Activated naive CD4-positive, alpha-beta T cell treated with anti-CD3 and anti-CD28 coated beads for 36 hours (primary cell): ENCODE results near the gene ZGLP1. TPM values are rescaled to one million over a fixed set of nuclear protein-coding genes. Genes with fewer than 3 reads are reported as not detected.

Source experiments
- CTCF ChIA-PET: fragments of 350-600 bp; sonication (Branson Sonifier 250); formaldehyde crosslinking; loops from one replicate; lab custom pipeline; 2021; ENCODE audit warnings: antibody characterized with exemption; lab: Charles Lee
- DNase-seq: peaks from one replicate; pipeline ENCODE4 v3.0.0-alpha.2; 2020
- H3K27ac Mint-ChIP-seq: one replicate; pipeline ENCODE4 v1.8.0; 2021; ENCODE audit warnings: mild to moderate bottlenecking, mixed read lengths
- H3K27me3 Mint-ChIP-seq: one replicate; pipeline ENCODE4 v1.8.0; 2021; ENCODE audit warnings: low read depth, mixed read lengths
- H3K36me3 Mint-ChIP-seq: one replicate; pipeline ENCODE4 v1.8.0; 2021; ENCODE audit warnings: low read depth, mixed read lengths
- H3K4me1 Mint-ChIP-seq: one replicate; pipeline ENCODE4 v1.8.0; 2021; ENCODE audit warnings: low read depth, mixed read lengths
- H3K4me3 Mint-ChIP-seq: one replicate; pipeline ENCODE4 v1.8.0; 2021; ENCODE audit warnings: mild to moderate bottlenecking, moderate library complexity, mixed read lengths
- H3K9me3 Mint-ChIP-seq: one replicate; pipeline ENCODE4 v1.8.0; 2021; ENCODE audit warnings: mixed read lengths
- intact Hi-C: fragments of 100-400 bp; cut with micrococcal nuclease; formaldehyde crosslinking; loops from one replicate; pipeline ENCODE4 v1.15.1; 2023
- total RNA-seq, 2 experiments: library from RNA; stranded (reverse); gene quantifications; one replicate each; pipeline ENCODE4 v1.2.3, GENCODE V29; 2021

ZGLP1 gene
- total RNA-seq, 2 experiments from 2014 or later = 0.86 to 1.1 TPM

DNA sequence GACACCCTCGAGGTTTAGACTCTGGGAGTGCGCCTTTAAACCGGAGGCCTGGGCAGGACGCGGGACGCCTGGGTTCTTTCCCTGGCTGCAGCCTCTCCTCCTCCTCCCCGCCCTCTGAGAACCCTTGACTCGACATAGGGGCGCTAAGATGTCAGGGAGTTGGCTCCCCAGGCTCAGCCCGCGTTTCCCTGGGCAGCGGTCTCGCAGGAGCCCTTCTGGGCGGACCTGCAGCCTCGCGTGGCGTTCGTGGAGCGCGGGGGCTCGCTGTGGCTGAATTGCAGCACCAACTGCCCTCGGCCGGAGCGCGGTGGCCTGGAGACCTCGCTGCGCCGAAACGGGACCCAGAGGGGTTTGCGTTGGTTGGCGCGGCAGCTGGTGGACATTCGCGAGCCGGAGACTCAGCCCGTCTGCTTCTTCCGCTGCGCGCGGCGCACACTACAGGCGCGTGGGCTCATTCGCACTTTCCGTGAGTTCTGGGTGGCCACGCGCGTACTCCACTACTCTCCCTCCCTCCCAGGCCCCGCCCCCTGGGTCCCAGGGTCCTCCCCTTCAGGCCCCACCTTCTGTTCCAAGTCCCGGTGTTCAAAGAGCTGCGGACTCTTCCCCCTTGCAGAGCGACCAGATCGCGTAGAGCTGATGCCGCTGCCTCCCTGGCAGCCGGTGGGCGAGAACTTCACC, 18.6 kb downstream of the ZGLP1 start:
- intact Hi-C loops = no loop called here
- H3K36me3 Mint-ChIP-seq = peaks cover 5% of the 10 kb centered on the region
- peak overlapping the region; percentile 71 for H3K4me3 Mint-ChIP-seq
- peaks cover 78% of the 10 kb centered on the region for H3K4me1 Mint-ChIP-seq
- no peaks in the 10 kb centered on the region for H3K9me3 Mint-ChIP-seq
- H3K27me3 Mint-ChIP-seq = peaks cover 77% of the 10 kb centered on the region
- no peak overlapping the region for H3K27ac Mint-ChIP-seq
- peak; percentile 48 for DNase-seq
- CTCF ChIA-PET = interaction anchor here (0.6 to 3.6 kb wide), 6 partner anchors 20 to 101 kb away, joined by 3 to 13 read pairs (median 7); partner anchors contain the start of genes ICAM1 and RAVER1

DNA sequence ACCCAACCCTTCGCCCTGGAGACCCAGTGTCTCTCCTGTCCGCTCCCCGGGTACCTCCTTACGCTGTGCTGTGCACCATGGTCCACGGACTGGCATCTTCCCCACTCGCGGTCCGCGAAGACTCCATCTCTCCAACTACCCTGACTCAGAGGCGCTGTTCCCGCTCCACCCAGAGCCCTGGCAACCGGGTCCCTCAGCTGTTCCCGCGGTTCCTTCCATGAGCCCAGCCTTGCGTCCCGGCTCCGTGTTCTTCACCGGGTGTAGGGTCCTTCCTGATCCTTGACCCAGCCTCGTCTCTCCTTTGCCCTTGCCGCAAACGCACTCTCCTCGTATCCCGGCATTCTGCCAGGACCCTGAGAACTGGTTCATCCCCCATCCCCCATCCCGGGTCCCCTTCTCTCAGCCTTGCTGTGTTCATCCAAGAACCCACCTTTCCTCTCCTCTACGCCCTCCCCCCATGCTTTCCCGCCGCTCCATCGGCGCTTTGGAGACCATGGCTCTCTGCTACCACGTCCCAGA, 19.2 kb downstream of the ZGLP1 start:
- Mint-ChIP-seq H3K27ac (no peak overlapping the region), H3K9me3 (no peaks in the 10 kb centered on the region), H3K4me3 (peak overlapping the region; percentile 71), H3K27me3 (peaks cover 71% of the 10 kb centered on the region), H3K36me3 (peaks cover 7% of the 10 kb centered on the region), H3K4me1 (peaks cover 72% of the 10 kb centered on the region)
- DNase-seq = no peak
- intact Hi-C loops = no loop called here
- CTCF ChIA-PET = interaction anchor here (1.5 to 3.6 kb wide), 5 partner anchors 20 to 100 kb away, joined by 7 to 13 read pairs (median 9); partner anchors contain the start of gene ICAM1

DNA sequence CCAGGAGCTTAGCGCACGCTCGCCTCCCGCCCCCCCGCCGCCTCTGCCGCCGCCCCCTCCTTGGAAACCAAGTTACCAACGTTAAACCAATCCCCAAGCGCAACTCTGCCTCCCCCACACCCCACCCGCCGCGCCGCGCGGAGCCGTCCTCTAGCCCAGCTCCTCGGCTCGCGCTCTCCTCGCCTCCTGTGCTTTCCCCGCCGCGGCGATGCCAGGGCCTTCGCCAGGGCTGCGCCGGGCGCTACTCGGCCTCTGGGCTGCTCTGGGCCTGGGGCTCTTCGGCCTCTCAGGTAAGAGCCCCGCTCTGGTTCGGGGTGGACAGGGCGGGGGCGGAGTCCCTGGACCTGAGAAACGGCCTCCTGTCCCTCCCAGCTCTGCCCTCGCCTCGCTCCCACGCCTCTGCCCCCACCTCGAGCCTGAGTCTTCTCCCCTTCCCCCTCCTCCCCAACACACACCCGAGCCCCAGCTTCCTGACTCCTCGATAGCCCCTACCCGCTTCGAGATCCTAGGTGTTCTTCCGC, 19.7 kb downstream of the ZGLP1 start, which contains the start of gene ICAM5:
Gene ICAM5, plus strand, starts transcription at position 117 of the 521 bp plus-strand sequence. Its CDS starts 92 bp downstream, at position 209.
- Mint-ChIP-seq H3K27ac (no peak within 1 kb of the TSS), H3K4me1 (peaks cover 69% of the 10 kb centered on the region), H3K27me3 (peaks cover 69% of the 10 kb centered on the region), H3K9me3 (no peaks in the 10 kb centered on the region), H3K36me3 (peaks cover 13% of the 10 kb centered on the region), H3K4me3 (peak within 1 kb of the TSS; percentile 71)
- intact Hi-C loops = loop anchor here (1.0 to 5.0 kb wide), 2 partner anchors 19 to 42 kb away; partner anchors contain the start of genes ICAM1 and RAVER1
- CTCF ChIA-PET = interaction anchor here (0.5 to 3.6 kb wide), 8 partner anchors 10 to 600 kb away, joined by 4 to 13 read pairs (median 6); partner anchors contain the start of gene ICAM1
- DNase-seq = no peak

DNA sequence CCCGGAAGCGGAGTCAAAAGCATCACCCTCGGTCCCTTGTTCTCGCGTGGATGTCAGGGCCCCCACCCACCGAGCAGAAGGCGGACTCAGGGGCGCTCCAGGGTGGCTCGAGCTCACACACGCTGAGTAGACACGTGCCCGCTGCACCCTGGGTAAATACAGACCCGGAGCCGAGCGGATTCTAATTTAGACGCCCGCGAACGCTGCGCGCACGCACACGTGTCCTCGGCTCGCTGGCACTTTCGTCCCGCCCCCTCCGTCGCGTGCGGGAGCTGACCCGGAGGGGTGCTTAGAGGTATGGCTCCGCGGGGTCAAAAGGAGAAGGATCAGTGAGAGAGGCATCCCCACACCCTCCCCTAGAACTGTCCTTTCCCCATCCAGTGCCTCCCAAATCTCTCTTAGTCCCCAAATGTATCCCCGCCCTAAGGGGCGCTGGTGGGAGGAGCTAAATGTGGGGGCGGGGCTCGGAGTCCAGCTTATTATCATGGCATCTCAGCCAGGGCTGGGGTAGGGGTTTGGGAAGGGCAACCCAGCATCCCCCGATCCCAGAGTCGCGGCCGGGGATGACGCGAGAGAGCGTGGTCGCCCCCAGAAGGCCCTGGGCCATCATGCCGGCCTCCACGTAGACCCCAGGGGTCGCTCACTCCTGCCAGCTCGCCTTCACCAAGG, 20.3 kb downstream of the ZGLP1 start:
- H3K36me3 Mint-ChIP-seq = peaks cover 14% of the 10 kb centered on the region
- intact Hi-C loops = loop anchor here (1.0 to 5.0 kb wide), 2 partner anchors 18 to 43 kb away; partner anchors contain the start of genes ICAM1 and RAVER1
- peak overlapping the region; percentile 71 for H3K4me3 Mint-ChIP-seq
- H3K27ac Mint-ChIP-seq = no peak overlapping the region
- DNase-seq = peak; percentile 72
- H3K4me1 Mint-ChIP-seq = peaks cover 64% of the 10 kb centered on the region
- CTCF ChIA-PET = interaction anchor here (0.5 to 3.6 kb wide), 10 partner anchors 9 to 600 kb away, joined by 3 to 13 read pairs (median 4); partner anchors contain the start of gene ICAM1
- H3K9me3 Mint-ChIP-seq = no peaks in the 10 kb centered on the region
- peaks cover 63% of the 10 kb centered on the region for H3K27me3 Mint-ChIP-seq

DNA sequence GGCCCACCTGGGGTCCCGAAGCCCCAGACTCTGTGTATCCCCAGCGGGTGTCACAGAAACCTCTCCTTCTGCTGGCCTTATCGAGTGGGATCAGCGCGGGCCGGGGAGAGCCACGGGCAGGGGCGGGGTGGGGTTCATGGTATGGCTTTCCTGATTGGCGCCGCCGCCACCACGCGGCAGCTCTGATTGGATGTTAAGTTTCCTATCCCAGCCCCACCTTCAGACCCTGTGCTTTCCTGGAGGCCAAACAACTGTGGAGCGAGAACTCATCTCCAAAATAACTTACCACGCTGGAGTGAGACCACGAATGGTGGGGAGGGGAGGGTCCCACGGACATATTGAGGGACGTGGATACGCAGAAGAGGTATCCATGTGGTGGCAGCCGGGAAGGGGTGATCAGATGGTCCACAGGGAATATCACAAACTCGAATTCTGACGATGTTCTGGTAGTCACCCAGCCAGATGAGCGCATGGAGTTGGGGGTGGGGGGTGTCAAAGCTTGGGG, 20.9 kb downstream of the ZGLP1 start:
- CTCF ChIA-PET = interaction anchor here (0.6 to 3.6 kb wide), 9 partner anchors 9 to 129 kb away, joined by 3 to 13 read pairs (median 4); partner anchors contain the start of gene ICAM1
- Mint-ChIP-seq H3K9me3 (no peaks in the 10 kb centered on the region), H3K4me3 (peak overlapping the region; percentile 71), H3K36me3 (peaks cover 18% of the 10 kb centered on the region), H3K4me1 (peaks cover 61% of the 10 kb centered on the region), H3K27me3 (peaks cover 57% of the 10 kb centered on the region), H3K27ac (no peak overlapping the region)
- DNase-seq = peak; percentile 46
- intact Hi-C loops = loop anchor here (1.0 to 5.0 kb wide), 2 partner anchors 17 to 44 kb away; partner anchors contain the start of genes ICAM1 and RAVER1

DNA sequence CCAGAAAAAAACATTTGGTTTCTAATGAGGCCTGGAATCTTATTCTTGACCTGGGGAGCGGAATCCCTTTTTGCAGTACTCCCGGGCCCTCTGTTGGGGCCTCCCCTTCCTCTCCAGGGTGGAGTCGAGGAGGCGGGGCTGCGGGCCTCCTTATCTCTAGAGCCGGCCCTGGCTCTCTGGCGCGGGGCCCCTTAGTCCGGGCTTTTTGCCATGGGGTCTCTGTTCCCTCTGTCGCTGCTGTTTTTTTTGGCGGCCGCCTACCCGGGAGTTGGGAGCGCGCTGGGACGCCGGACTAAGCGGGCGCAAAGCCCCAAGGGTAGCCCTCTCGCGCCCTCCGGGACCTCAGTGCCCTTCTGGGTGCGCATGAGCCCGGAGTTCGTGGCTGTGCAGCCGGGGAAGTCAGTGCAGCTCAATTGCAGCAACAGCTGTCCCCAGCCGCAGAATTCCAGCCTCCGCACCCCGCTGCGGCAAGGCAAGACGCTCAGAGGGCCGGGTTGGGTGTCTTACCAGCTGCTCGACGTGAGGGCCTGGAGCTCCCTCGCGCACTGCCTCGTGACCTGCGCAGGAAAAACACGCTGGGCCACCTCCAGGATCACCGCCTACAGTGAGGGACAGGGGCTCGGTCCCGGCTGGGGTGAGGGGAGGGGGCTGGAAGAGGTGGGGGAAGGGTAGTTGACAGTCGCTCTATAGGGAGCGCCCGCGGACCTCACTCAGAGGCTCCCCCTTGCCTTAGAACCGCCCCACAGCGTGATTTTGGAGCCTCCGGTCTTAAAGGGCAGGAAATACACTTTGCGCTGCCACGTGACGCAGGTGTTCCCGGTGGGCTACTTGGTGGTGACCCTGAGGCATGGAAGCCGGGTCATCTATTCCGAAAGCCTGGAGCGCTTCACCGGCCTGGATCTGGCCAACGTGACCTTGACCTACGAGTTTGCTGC, 22.5 kb downstream of the ZGLP1 start, which contains the start of gene ICAM4:
Gene ICAM4, plus strand, starts transcription at position 153 of the 935 bp plus-strand sequence. Its CDS starts 58 bp downstream, at position 211.
- H3K27me3 Mint-ChIP-seq = peaks cover 41% of the 10 kb centered on the region
- DNase-seq = peak; percentile 51
- peaks cover 47% of the 10 kb centered on the region for H3K4me1 Mint-ChIP-seq
- H3K9me3 Mint-ChIP-seq = no peaks in the 10 kb centered on the region
- H3K4me3 Mint-ChIP-seq = no peak within 1 kb of the TSS
- intact Hi-C loops = loop anchor here (1.0 to 5.0 kb wide), 2 partner anchors 8 to 45 kb away; partner anchors contain the start of gene RAVER1
- peaks cover 21% of the 10 kb centered on the region for H3K36me3 Mint-ChIP-seq
- no peak within 1 kb of the TSS for H3K27ac Mint-ChIP-seq
- CTCF ChIA-PET = interaction anchor here (0.5 to 3.6 kb wide), 8 partner anchors 16 to 331 kb away, joined by 3 to 13 read pairs (median 4); partner anchors contain the start of gene ICAM1

DNA sequence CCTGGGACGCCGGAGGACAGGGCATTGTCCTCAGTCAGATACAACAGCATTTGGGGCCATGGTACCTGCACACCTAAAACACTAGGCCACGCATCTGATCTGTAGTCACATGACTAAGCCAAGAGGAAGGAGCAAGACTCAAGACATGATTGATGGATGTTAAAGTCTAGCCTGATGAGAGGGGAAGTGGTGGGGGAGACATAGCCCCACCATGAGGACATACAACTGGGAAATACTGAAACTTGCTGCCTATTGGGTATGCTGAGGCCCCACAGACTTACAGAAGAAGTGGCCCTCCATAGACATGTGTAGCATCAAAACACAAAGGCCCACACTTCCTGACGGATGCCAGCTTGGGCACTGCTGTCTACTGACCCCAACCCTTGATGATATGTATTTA, 24.2 kb downstream of the ZGLP1 start:
- Mint-ChIP-seq H3K36me3 (peaks cover 25% of the 10 kb centered on the region), H3K27ac (no peak overlapping the region), H3K4me1 (peaks cover 35% of the 10 kb centered on the region), H3K27me3 (peaks cover 24% of the 10 kb centered on the region), H3K4me3 (no peak overlapping the region), H3K9me3 (no peaks in the 10 kb centered on the region)
- DNase-seq = no peak
- intact Hi-C loops = loop anchor here (5.0 kb wide), 1 partner anchor 47 kb away; the partner anchor contains the start of gene RAVER1
- CTCF ChIA-PET = interaction anchor here (1.8 kb wide), 1 partner anchor 14 kb away, joined by 8 read pairs; the partner anchor contains the start of gene ICAM1

DNA sequence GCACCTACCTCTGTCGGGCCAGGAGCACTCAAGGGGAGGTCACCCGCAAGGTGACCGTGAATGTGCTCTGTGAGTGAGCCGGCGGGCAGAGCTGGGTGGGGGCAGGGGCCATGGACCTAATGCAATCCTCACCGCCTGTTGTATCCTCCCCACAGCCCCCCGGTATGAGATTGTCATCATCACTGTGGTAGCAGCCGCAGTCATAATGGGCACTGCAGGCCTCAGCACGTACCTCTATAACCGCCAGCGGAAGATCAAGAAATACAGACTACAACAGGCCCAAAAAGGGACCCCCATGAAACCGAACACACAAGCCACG, 24.7 kb downstream of the ZGLP1 start:
- peaks cover 27% of the 10 kb centered on the region for H3K36me3 Mint-ChIP-seq
- CTCF ChIA-PET = no interaction called here
- intact Hi-C loops = loop anchor here (5.0 kb wide), 1 partner anchor 47 kb away; the partner anchor contains the start of gene RAVER1
- H3K4me3 Mint-ChIP-seq = no peak overlapping the region
- peaks cover 33% of the 10 kb centered on the region for H3K4me1 Mint-ChIP-seq
- no peaks in the 10 kb centered on the region for H3K9me3 Mint-ChIP-seq
- H3K27me3 Mint-ChIP-seq = peaks cover 20% of the 10 kb centered on the region
- DNase-seq = no peak
- no peak overlapping the region for H3K27ac Mint-ChIP-seq

DNA sequence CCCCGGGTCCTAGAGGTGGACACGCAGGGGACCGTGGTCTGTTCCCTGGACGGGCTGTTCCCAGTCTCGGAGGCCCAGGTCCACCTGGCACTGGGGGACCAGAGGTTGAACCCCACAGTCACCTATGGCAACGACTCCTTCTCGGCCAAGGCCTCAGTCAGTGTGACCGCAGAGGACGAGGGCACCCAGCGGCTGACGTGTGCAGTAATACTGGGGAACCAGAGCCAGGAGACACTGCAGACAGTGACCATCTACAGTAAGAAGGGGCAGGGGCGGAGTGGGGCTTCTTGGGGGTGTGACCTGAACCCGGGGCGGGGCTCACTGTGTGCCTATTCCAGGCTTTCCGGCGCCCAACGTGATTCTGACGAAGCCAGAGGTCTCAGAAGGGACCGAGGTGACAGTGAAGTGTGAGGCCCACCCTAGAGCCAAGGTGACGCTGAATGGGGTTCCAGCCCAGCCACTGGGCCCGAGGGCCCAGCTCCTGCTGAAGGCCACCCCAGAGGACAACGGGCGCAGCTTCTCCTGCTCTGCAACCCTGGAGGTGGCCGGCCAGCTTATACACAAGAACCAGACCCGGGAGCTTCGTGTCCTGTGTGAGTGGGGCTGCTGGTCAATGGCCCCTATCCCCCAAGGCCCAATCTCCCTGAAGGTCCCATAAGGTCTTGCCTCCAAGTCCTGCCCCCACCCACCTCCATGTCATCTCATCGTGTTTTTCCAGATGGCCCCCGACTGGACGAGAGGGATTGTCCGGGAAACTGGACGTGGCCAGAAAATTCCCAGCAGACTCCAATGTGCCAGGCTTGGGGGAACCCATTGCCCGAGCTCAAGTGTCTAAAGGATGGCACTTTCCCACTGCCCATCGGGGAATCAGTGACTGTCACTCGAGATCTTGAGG, 25.3 kb downstream of the ZGLP1 start:
- no peak for DNase-seq
- Mint-ChIP-seq H3K4me1 (peaks cover 33% of the 10 kb centered on the region), H3K36me3 (peaks cover 30% of the 10 kb centered on the region), H3K4me3 (no peak overlapping the region), H3K27ac (no peak overlapping the region), H3K9me3 (no peaks in the 10 kb centered on the region), H3K27me3 (peaks cover 20% of the 10 kb centered on the region)
- intact Hi-C loops = no loop called here
- CTCF ChIA-PET = no interaction called here
